Bronchial epithelial cell (primary cell): Measurements from ENCODE around the gene NEDD4L. TPM values are rescaled to one million over a fixed set of nuclear protein-coding genes. Genes with fewer than 3 reads are reported as not detected.

ENCODE experiments used
- DNase-seq: peaks from one replicate; pipeline ENCODE4 v3.0.0-alpha.2; 2010; ENCODE audit warnings: low read depth
- FAIRE-seq: peaks from 2 replicates; lab custom pipeline; 2011; peaks lifted over from hg19 to GRCh38; lab: Jason Lieb, UNC
- H3K27me3 ChIP-seq: 2 replicates; pipeline ENCODE4 v1.5.1; 2011; ENCODE audit warnings: low read length; ENCODE audit not compliant: control insufficient read depth, insufficient read depth
- H3K36me3 ChIP-seq: 2 replicates; pipeline ENCODE4 v1.5.1; 2011; ENCODE audit warnings: low read length; ENCODE audit not compliant: control insufficient read depth, insufficient read depth
- H3K4me3 ChIP-seq: 2 replicates; pipeline ENCODE4 v1.5.1; 2011; ENCODE audit warnings: mild to moderate bottlenecking, low read depth, low read length, control low read depth
- CTCF ChIP-seq: IDR thresholded peaks from 2 replicates; pipeline ENCODE4 v1.5.1; 2011; ENCODE audit warnings: mild to moderate bottlenecking, moderate library complexity, low read length, control low read depth, inconsistent platforms; ENCODE audit not compliant: insufficient read depth, severe bottlenecking
- total RNA-seq: library from RNA; depleted of rRNA; stranded (reverse); fragments of >200 nt; gene quantifications from 2 replicates; pipeline ENCODE4 v1.2.1, GENCODE V29; 2014

Gene NEDD4L
- total RNA-seq, 1 donor from 2014 or later = 11.3 TPM

DNA sequence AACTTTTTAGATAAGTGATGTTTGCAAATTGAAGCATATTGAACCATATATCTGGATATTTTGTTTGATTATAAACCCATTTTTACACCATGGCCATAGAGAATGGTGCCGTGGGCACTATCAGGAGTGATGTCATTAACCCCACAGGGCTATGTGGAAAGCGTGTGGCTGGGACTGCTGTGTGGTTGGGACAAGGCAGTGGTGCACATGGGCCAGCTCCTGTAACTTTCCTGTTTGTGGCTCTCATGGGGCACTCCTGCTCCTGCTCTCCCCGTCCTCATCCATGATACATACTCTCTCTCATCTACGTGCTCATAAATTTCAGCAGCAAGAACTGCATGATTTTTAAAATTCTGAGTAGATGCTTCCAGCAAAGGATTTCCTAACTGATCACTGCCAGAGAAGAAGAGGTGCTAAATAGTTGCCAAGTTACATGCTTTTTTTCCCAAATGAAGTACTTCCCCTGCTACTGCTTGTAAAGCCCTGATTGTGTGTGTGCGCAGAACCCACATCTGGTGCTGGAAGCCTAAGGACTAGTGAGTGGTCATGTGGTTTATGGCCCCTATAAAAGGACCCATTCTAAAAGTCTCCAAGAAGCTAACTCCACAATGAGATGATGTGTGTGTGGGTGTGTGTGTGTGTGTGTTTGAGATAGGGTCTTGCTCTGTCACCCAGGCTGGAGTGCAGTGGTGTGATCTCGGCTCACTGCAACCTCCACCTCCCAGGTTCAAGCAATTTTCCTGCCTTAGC is 240.8 kb downstream of the NEDD4L start:
- no peak for TF ChIP-seq CTCF
- FAIRE-seq (no peak), DNase-seq (no peak)
- Histone ChIP-seq H3K36me3 (no peaks in the 10 kb centered on the region), H3K4me3 (no peak overlapping the region), H3K27me3 (no peaks in the 10 kb centered on the region)

DNA sequence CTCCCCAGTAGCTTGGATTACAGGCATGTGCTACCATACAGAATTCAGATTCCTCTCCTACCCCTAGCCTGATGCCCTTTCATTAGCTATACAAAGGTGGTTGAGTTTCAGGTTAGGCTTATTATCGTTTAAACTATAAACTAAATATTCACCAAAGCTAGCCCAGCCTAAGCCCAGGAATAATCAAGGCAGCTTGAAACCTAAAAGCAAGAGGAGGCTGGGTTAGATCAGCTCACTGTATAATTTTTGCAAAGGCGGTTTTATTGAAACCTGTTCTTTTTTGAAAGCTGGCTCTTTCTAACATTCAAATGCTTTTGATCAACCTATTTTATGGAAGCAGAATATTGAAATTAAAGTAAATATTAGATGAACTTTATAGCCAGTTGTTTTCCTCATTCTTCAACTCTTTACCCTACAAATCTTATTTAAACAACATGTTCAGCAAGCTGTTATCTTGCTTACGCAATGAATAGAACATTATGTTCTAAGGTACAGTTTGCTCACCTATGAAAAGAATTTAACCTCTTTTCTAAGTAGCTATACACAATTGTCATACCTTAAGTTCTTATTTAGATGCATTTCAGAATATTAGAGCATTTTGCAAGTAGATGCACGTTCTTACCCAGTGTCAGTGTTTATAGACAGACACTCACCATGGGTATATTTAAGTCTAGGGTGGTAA is 241.6 kb downstream of the NEDD4L start:
- DNase-seq (peak; percentile 71), FAIRE-seq (no peak)
- H3K27me3 ChIP-seq = no peaks in the 10 kb centered on the region
- H3K4me3 ChIP-seq = no peak overlapping the region
- no peak for TF ChIP-seq CTCF
- H3K36me3 ChIP-seq = no peaks in the 10 kb centered on the region

DNA sequence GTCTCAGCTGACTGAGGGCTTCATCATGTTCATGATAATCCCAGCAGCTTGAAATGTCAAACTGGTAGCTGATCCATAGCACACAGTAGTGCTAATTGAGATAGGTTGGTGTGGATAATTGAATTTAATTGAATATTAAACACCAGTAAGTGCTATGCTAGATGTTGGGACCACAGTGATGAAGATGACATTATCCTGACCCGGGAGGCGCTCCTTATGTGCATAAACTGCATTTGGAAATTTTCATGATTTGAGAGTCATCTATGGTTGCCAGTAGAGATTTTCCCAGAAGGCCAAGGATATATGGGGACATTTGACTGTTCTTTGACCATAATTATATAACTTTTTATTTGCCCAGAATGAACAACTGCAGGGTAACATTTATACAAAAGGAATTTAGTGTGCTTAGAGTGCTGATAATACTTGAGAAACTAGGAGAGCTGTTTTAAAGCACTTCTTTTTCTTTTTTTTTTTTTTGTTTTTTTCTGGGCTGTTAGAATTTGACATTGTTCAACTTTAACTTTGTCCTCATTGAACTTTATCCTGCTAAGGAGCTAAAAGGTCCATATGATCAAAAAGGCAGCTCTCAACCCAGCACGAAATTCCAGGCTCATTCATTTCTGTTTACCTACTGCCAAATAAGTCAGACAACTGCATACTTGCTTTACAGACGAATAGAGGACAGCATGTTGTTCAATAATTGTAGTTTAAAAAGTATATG is 242.8 kb downstream of the NEDD4L start:
- no peaks in the 10 kb centered on the region for H3K36me3 ChIP-seq
- FAIRE-seq (no peak), DNase-seq (no peak)
- no peak for TF ChIP-seq CTCF
- H3K4me3 ChIP-seq = no peak overlapping the region
- H3K27me3 ChIP-seq = no peaks in the 10 kb centered on the region

GRCh38 chr18:58287353-58288274 is 243.6 kb downstream of the NEDD4L start:
- H3K27me3 ChIP-seq = no peaks in the 10 kb centered on the region
- TF ChIP-seq CTCF = no peak
- no peak for FAIRE-seq

More at GRCh38 chr18:58287353-58288274, 243.6 kb downstream of the NEDD4L start:
- Histone ChIP-seq H3K36me3 (no peaks in the 10 kb centered on the region), H3K4me3 (no peak overlapping the region)
- DNase-seq = no peak
